Cardiac fibroblast (primary cell): ENCODE results near the gene STK32B.

Source experiments
- DNase-seq, 2 donors: peaks; one replicate each; pipeline versions ENCODE4 v3.0.0 to v3.0.0-alpha.2; 2010; ENCODE audit warnings: low read depth in 2 of 2
- H3K4me3 ChIP-seq, 2 donors: replicated peaks in 1 of 2; 1 replicate in 1 of 2; 2 replicates in 1 of 2; pipeline ENCODE4 v1.5.1; 2011; ENCODE audit warnings: low read depth in 2 of 2, low read length in 2 of 2, mild to moderate bottlenecking in 2 of 2, moderate library complexity in 1 of 2
- CTCF ChIP-seq: IDR thresholded peaks from one replicate; pipeline ENCODE4 v1.5.1; 2011; ENCODE audit warnings: low read depth, mild to moderate bottlenecking, low read length, inconsistent platforms

STK32B gene

GRCh38 chr4:5012244-5012898, 38.9 kb upstream of the STK32B start:
- DNase-seq, result no peak
- no peak overlapping the region for H3K4me3 ChIP-seq
- no peak for TF ChIP-seq CTCF

- no peak for DNase-seq
- no peak for TF ChIP-seq CTCF
- H3K4me3 ChIP-seq, result no peak overlapping the region
Measured at GRCh38 chr4:5012958-5013357, 38.3 kb upstream of the STK32B start.

GRCh38 chr4:5014007-5014682, 37.1 kb upstream of the STK32B start:
- DNase-seq, result no peak
- TF ChIP-seq CTCF, result no peak
- no peak overlapping the region for H3K4me3 ChIP-seq

GRCh38 chr4:5018096-5018495, 33.2 kb upstream of the STK32B start:
- DNase-seq, result peak in 1 of 2 donors; percentile 11
- no peak for TF ChIP-seq CTCF
- no peak overlapping the region for H3K4me3 ChIP-seq

- no peak for DNase-seq
- no peak overlapping the region for H3K4me3 ChIP-seq
- TF ChIP-seq CTCF, result no peak
Measured at GRCh38 chr4:5018603-5019002, 32.7 kb upstream of the STK32B start.

- H3K4me3 ChIP-seq, result no peak within 1 kb of the TSS
- TF ChIP-seq CTCF, result no peak
- DNase-seq, result no peak
Measured at GRCh38 chr4:5019274-5019673, 32.0 kb upstream of the STK32B start, which contains the start of gene CYTL1. Gene CYTL1 (minus strand): TSS chr4:5019458. CDS start chr4:5019445, 13 bp downstream.
